ENCODE measurements around the gene APOBEC3B.
A peak's percentile ranks its signal among the peaks of the same experiment; 100 is the strongest.
"Not testable (repeated sequence)": the region's sequence is repeated elsewhere in the genome, so short reads cannot be mapped to it uniquely, and the experiment has no call there.

Gene APOBEC3B

DNA sequence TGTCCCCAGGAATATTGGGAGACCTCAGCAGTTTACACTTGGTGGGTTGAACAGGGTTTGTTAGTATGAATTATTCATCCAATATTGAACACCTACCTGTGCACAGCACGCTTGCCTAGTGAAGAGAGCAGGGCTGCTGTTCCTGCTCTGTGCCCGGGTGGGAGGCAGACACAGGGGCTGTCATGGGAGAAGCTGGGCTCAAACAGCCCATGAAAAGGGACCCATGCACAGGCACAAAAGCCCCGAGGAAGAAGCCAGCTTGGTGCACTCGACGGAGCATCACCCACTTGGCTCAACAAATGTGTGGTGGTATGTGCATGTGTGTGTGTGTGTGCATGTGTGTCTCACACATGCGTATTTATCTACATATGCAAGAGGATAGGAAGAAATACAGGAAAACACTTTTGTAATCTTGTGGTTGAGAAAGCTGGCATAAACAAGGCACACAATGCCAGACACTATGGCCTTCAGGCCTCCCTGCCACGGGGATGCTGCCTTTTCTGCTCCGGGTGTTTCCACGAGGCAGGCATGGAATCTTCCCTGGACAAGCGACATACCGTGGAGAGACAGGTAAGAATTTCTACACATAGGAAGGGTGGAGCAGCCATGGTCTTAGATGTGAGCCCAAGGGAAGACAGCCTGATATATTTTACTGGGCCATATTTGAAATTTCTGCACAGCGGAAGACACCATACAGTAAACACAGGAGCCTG is 29.7 kb upstream of the APOBEC3B start:
- no peak for DNase-seq

- DNase-seq: no peak
These were observed 29.1 kb upstream of the APOBEC3B start for GRCh38 chr22:38953091-38953490.

DNA sequence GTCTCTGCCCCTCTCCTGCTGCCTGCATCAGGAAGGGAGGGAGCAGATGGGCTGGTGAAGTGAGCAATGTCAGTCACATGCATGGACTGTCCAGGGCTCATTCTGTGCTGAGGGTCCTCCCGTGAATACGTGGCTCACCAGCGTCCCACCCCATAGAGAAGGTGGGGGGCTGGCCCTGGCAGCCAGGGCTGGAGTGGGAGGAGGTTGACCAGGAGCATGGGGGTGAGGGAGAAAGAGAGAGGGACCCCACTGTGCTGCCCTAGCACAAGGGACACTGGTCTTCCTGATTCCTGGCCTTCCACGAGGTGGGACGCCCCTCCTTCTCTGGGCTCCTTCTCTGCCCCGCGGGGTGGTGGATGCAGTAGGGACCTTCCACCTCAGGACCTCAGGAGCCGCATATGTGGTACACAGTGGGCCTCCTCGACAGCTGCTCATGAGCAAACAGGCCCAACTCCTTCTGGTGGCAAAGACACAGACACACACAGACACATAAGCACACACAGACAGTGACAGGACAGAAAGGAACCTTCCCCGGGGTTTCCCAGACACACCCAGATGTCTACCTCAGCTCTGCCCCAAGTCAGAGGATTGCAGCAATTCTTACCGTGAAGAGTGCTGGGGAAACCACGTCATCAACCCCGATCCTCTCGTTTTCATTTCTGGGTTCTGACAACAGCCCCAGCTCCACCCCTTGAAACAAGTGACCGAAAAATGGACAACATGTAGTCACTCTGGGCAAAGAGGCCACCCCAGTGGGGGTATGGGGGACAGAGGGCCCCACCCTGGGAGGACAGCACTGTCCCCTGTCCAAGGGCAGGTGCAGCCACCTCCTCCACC is 28.4 kb upstream of the APOBEC3B start:
- peak; percentile 82 for DNase-seq

DNA sequence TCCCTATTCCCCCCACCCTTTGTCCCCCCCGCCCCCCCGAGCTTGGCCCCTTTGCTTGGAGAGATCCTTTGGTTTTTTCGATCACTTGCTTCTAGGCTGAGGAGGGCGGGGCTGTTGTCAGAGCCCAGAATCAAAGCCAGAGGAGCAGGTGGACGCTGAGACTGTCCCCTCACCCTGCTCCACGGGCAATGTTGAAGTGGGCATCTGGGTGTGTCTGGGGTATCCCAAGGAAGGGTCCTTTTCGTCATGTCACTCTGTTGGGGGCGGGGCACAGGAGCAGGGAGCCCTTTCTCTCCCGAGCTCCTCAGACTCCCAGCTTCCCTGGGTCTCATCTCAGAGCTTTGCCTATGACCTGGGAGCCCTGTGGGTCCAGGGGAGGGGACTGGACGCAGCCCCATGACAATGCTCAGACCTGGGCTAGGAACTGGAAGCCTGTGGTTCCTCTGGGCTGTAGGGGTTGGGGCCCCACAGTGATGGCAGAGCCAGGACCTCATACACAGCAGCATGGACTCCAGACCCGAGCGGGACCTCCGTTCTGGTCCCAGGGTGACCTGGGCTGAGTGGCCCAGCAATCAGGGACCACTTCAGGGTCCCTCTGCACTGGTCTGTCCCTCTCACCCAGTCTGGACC is 27.6 kb upstream of the APOBEC3B start:
- DNase-seq: no peak

- no peak for DNase-seq
These were observed 26.8 kb upstream of the APOBEC3B start for GRCh38 chr22:38955250-38955905.

DNA sequence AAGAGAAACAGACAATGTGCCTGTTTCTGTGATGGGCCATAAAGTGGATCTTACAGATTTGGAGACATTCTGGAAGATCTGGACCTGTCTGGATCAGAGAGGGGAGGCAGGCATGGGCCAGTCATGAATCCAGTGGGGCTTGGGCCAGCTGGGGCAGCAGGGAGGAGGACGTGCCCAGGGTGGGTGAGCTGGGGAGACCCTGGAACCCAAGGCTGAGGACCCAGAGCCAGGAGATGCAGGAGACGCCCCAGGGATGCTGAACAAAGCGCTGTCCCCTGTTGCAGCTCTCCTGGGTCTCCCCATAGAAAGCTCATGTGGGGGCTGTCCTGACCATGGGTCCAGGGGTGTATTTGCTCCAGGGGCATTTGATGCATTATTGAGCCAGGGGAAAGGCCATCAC is 26.2 kb upstream of the APOBEC3B start:
- DNase-seq: no peak

DNA sequence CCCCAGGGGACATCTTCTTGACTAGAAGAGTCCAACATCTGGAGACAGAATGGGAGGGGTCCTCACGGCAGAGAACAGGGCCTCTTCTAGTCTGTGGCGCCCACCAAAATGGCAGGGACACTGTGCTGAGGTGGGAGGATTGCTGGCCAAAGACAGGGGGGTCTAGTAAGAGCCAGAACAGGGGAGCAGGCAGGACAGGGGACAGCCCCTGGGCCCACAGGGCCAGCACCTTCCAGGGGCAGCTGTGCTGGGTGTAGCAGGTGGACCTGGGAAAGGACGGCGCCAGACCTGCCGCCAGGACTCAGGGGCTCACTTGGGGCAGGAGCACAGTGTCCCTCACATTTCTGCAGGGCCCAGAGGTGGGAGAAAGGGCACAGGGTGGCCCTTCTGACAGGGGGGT is 25.6 kb upstream of the APOBEC3B start:
- no peak for DNase-seq

DNA sequence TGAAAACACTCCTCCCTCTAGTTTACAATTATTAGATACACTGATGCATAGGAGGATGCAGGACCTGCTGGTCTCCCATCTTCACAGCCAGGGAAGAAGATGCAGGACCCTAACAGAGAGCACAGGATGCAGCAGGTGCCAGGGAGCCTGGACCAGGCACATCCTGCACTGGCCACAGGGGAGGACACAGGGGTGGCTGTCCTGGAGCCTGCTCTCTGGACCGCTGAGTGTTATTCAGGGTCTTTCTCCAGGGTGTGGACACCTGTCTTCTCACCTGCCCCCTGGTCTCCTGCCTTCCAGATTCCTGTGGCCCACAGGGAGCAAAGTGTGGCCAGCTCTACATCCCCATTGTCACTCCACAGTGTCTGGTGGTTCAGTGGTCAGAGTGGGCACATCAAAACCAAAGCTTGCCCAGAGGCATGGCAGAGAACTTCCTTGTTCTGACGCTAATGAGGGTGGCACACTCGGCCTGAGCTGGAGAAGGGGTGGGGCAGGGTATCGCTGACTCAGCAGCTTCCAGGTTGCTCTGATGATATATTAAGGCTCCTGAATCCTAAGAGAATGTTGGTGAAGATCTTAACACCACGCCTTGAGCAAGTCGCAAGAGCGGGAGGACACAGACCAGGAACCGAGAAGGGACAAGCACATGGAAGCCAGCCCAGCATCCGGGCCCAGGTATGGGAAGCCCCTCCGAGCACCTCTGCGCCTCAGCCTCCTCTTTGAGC is 24.9 kb upstream of the APOBEC3B start, which contains the start of gene APOBEC3A:
Gene APOBEC3A (plus strand): TSS at position 564 of the 725 bp plus-strand sequence. CDS start 83 bp downstream, at position 647.
- DNase-seq: no peak

- DNase-seq: no peak
These were observed 24.1 kb upstream of the APOBEC3B start for GRCh38 chr22:38957808-38958650.

DNA sequence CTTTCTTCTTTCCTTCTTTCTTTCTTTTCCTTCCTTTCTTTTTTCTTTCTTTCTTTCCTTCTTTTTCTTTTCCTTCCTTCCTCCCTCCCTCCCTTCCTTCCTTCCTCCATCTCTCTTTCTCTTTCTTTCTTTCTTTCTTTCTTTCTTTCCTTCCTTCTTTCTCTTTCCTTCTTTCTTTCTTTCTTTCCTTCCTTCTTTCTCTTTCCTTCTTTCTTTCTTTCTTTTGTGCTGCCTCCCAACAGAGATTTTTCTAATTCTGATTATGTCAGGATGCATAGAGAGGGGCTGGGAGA is 23.6 kb upstream of the APOBEC3B start:
- not testable (repeated sequence) for DNase-seq

DNA sequence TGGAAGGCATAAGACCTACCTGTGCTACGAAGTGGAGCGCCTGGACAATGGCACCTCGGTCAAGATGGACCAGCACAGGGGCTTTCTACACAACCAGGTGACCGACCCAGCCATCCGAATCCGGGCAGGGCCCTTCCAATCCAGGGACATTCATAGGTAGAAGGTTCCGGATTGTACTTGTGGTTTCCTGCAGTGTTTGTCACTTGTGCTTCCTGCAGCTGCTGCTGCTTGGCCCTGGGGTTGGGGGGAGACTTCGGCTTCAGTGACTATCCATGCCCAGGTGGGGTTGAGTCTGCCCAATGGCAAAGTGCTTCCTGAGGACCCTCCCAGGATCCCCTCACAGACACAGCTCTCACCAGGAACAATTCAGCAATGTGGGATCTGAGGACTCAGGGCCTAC is 22.6 kb upstream of the APOBEC3B start:
- DNase-seq: no peak

GRCh38 chr22:38960673-38961072 is 21.5 kb upstream of the APOBEC3B start:
- DNase-seq: not testable (repeated sequence)

DNA sequence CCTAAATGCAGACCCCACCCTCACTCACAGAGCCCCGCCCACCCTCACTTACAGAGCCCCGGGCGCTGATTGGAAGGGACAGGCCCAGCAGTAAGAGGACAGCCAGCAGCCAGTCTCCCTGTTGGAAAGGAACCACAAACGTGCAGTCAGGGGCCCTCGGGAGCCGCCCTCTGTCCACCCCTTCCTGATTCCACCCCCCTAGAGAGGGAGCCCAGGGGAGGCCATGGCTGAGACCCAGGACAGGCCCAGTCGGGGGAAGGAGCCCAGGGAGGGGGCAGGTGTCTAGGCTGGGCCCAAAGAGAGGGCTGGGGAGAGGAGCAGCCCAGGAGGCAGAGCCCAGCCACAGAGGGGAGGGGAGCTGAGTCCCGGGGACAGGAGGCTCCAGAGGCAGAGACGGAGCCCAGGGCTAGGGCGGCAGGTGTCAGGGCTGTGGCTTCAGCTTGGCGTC is 18.8 kb upstream of the APOBEC3B start:
- not testable (repeated sequence) for DNase-seq

- no peak for DNase-seq
These were observed 18.3 kb upstream of the APOBEC3B start for GRCh38 chr22:38963872-38964271.

DNA sequence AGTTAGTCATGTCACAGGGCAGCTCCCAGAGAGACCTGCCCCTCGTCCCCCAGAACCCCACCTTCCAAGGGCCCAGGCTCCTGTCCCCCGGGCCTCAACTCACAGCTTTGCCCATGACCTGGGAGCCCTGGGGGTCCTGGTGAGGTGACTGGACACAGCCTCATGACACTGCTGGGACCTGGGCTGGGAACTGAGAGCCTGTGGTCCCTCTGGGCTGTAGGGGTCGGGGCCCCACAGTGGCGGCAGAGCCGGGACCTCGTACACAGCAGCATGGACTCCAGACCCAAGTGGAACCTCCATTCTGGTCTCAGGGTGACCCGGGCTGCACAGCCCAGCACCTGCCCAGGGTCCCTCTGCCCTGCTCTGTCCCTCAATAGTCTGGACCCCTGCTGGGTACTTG is 17.8 kb upstream of the APOBEC3B start:
- no peak for DNase-seq

GRCh38 chr22:38964989-38965388 is 17.2 kb upstream of the APOBEC3B start:
- DNase-seq: no peak

DNA sequence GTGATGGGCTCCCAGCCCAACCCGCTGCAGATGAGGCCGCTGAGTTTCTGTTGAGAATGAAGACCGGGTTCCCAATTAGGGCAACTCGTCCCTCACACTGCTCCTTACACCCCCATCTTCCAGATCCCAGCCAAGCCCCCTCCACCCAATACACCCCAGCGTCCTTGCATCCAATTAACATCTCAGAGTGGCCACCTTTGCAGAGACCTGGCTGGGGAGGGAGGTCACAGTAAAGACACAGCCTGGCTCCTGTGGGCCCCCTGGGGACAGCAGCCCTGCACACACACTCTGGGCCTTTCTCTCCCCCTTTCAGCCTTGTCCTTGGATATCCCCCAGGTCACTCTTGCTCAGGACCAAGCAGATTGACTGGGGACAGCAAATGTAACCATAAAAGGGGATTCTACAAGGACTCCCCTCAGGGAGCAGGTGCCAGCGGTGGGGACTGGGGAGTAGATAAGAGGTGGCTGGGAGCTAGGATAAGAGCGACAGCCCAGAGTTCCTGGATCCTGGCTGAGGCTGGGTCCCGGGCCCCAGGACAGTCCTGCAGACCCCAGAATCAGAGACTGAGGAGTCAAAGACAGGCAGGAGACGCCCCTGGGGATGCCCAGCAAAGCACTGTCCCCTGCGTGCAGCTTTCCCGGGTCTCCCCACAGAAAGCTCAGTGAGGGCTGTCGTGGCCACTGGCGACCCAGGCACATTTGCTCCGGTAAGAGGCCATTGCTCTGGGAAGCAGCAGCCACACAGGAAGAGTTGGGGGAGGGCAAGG is 16.4 kb upstream of the APOBEC3B start:
- DNase-seq: no peak

GRCh38 chr22:38966380-38966702 is 15.8 kb upstream of the APOBEC3B start:
- no peak for DNase-seq

- DNase-seq: no peak
These were observed 15.2 kb upstream of the APOBEC3B start for GRCh38 chr22:38966942-38967341.

DNA sequence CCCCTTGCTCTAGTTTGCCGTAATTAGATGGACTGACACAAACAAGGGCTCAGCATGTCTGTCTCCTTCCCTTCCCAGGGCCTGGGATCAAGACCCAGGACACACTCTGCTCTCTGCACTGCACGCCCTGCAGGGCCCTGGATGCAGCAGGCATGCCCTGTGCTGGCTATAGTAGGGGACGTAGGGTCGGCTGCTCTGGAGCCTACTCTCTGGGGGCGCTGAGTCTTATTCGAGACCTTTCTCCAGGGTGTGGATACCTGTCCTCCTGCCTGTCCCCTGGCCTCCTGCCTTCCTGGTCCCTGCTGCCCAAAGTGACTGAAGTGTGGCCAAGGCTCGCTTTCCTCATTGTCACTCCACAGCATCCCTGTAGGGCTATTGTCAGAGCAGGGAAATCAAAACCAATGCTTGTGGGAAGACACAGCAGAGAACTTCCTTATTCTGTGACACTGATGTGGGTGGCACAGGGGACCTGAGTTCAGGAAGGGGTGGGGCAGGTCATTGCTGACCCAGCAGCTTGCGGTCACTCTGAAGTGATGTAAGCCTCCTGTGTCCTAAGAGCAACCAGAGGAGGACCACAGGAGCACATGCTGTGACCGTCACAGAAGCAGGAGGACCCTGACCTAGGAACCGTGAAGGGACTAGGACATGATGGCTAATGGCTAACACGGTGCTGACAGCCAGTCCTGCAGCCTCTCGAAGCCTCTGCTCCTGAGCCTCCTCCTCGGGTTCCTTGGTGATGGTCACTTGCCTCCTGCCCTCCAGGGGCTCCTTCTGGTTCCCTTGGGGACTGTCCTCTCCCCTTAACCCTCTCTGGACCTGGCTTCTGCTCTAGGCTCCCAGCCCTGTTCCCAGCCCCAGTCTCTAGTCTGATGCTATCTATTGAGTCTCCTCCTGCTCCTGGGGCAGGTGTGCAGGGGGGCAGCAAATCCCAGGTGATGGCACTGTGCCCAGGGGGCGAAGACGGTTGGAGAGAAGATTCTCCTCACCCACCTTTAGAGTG is 14.4 kb upstream of the APOBEC3B start:
- DNase-seq: no peak

Measured in stimulated activated CD8-positive, alpha-beta memory T cell treated with anti-CD3 and anti-CD28 coated beads, Interleukin-4, amount 100 ng/mL, for 48 hours (primary cell).